GM18861 (cell line): ENCODE data around the gene RLBP1.

Experiments
- ATAC-seq: cut with Tn5 transposase; IDR thresholded peaks from one replicate; pipeline ENCODE4 v1.9.1; 2021; ENCODE audit not compliant: unreplicated experiment

RLBP1 gene

GRCh38 chr15:89179966-89180875 is 41.2 kb downstream of the RLBP1 start:
- no peak for ATAC-seq

- ATAC-seq: no peak
Measured at GRCh38 chr15:89178307-89178977, 42.9 kb downstream of the RLBP1 start.

- ATAC-seq: no peak
Measured at GRCh38 chr15:89177633-89178306, 43.6 kb downstream of the RLBP1 start.

GRCh38 chr15:89177116-89177515 is 44.3 kb downstream of the RLBP1 start:
- ATAC-seq: no peak

- ATAC-seq: no peak
Measured at GRCh38 chr15:89175617-89176191, 45.7 kb downstream of the RLBP1 start.

- no peak for ATAC-seq
Measured at GRCh38 chr15:89174476-89174875, 46.9 kb downstream of the RLBP1 start.

GRCh38 chr15:89172921-89173320 is 48.5 kb downstream of the RLBP1 start:
- ATAC-seq: no peak

- no peak for ATAC-seq
Measured at GRCh38 chr15:89171136-89172072, 50.0 kb downstream of the RLBP1 start.

GRCh38 chr15:89170364-89170763 is 51.0 kb downstream of the RLBP1 start:
- ATAC-seq: no peak

GRCh38 chr15:89168316-89168833 is 53.0 kb downstream of the RLBP1 start:
- no peak for ATAC-seq

- ATAC-seq: peak; percentile 57
Measured at GRCh38 chr15:89167267-89168176, 53.9 kb downstream of the RLBP1 start.

GRCh38 chr15:89165677-89166076 is 55.7 kb downstream of the RLBP1 start:
- ATAC-seq: no peak

GRCh38 chr15:89164712-89165211 is 56.6 kb downstream of the RLBP1 start:
- ATAC-seq: no peak

- ATAC-seq: no peak
Measured at GRCh38 chr15:89163271-89164055, 57.9 kb downstream of the RLBP1 start.

GRCh38 chr15:89161666-89162065 is 59.7 kb downstream of the RLBP1 start:
- no peak for ATAC-seq
